PC-9 (cell line): ENCODE results near the gene ACACB. TPM values are rescaled to one million over a fixed set of nuclear protein-coding genes. Genes with fewer than 3 reads are reported as not detected.

ENCODE experiments used
- BruUV-seq: library from RNA; stranded (reverse); fragments of 400-500 nt; replicated peaks from 2 replicates; lab custom pipeline; 2021; lab: Mats Ljungman, UMichigan
- CTCF ChIA-PET: fragments of 300-600 bp; sonication (Branson Sonifier 250); formaldehyde crosslinking; loops from one replicate; lab custom pipeline; 2022; ENCODE audit warnings: antibody characterized with exemption; lab: Charles Lee
- POLR2A ChIA-PET: fragments of 300-600 bp; sonication (Branson Sonifier 250); formaldehyde crosslinking; loops from one replicate; lab custom pipeline; 2022; ENCODE audit warnings: antibody characterized with exemption; ENCODE audit not compliant: unreplicated experiment; lab: Charles Lee
- DNase-seq, 2 experiments: peaks; one replicate each; pipeline versions ENCODE4 v3.0.0 to v3.0.0-alpha.2; 2015 to 2022; ENCODE audit warnings: mixed read lengths in 1 of 2
- H2AFZ ChIP-seq: fragments of 200-600 bp; sonication (generic); 2 replicates; pipeline ENCODE4 v1.8.1; 2017; ENCODE audit warnings: antibody characterized with exemption
- H3F3A ChIP-seq: fragments of 200-600 bp; sonication (generic); 2 replicates; pipeline ENCODE4 v1.8.1; 2017; ENCODE audit warnings: antibody characterized with exemption, mild to moderate bottlenecking, low read depth; ENCODE audit not compliant: insufficient read depth
- H3K27ac ChIP-seq: fragments of 200-600 bp; sonication (generic); 2 replicates; pipeline ENCODE4 v1.6.1; 2016; ENCODE audit warnings: mixed run types
- H3K27me3 ChIP-seq: fragments of 200-600 bp; sonication (generic); 2 replicates; pipeline ENCODE4 v1.6.1; 2016; ENCODE audit warnings: low read depth, mixed run types; ENCODE audit not compliant: insufficient read depth
- H3K36me3 ChIP-seq: fragments of 200-600 bp; sonication (generic); 2 replicates; pipeline ENCODE4 v1.6.1; 2016; ENCODE audit warnings: low read depth, mixed run types
- H3K4me1 ChIP-seq: fragments of 200-600 bp; sonication (generic); replicated peaks from 2 replicates; pipeline ENCODE4 v1.6.1; 2016; ENCODE audit warnings: mixed run types; ENCODE audit not compliant: insufficient read depth
- H3K4me2 ChIP-seq: fragments of 200-600 bp; sonication (generic); 2 replicates; pipeline ENCODE4 v1.6.1; 2017; ENCODE audit warnings: mixed run types
- H3K4me3 ChIP-seq: fragments of 200-600 bp; sonication (generic); 2 replicates; pipeline ENCODE4 v1.6.1; 2016; ENCODE audit warnings: mixed run types
- H3K79me2 ChIP-seq: fragments of 200-600 bp; sonication (generic); 2 replicates; pipeline ENCODE4 v1.6.1; 2017; ENCODE audit warnings: low read depth, mixed run types
- H3K9me2 ChIP-seq: fragments of 200-600 bp; sonication (generic); 2 replicates; pipeline ENCODE4 v1.8.1; 2017; ENCODE audit warnings: mild to moderate bottlenecking; ENCODE audit not compliant: insufficient read depth
- H3K9me3 ChIP-seq: fragments of 200-600 bp; sonication (generic); 2 replicates; pipeline ENCODE4 v1.8.1; 2016; ENCODE audit warnings: low read depth; ENCODE audit not compliant: insufficient read depth
- H4K20me1 ChIP-seq: fragments of 200-600 bp; sonication (generic); 2 replicates; pipeline ENCODE4 v1.8.1; 2017; ENCODE audit not compliant: insufficient read depth
- CTCF ChIP-seq: fragments of 200-600 bp; sonication (generic); conservative IDR thresholded peaks from 2 replicates; pipeline ENCODE4 v1.6.1; 2017; ENCODE audit warnings: mixed run types, antibody characterized with exemption, mild to moderate bottlenecking, moderate library complexity
- EZH2 ChIP-seq: fragments of 200-600 bp; sonication (generic); IDR thresholded peaks from 2 replicates; pipeline ENCODE4 v1.8.0; 2017; ENCODE audit warnings: antibody characterized with exemption, low read depth
- intact Hi-C: fragments of 100-400 bp; cut with micrococcal nuclease; formaldehyde crosslinking; loops from one replicate; pipeline ENCODE4 v1.10.0; 2022; ENCODE audit not compliant: unreplicated experiment
- total RNA-seq: library from RNA; stranded (reverse); gene quantifications from 2 replicates; pipeline ENCODE4 v1.2.3, GENCODE V29; 2021

ACACB gene
- total RNA-seq, 1 experiment from 2014 or later = 13.8 TPM

- no peak for DNase-seq
- H4K20me1 ChIP-seq = no peaks in the 10 kb centered on the region
- H3K79me2 ChIP-seq = no peaks in the 10 kb centered on the region
- H3F3A ChIP-seq = no peaks in the 10 kb centered on the region
- ChIA-PET POLR2A (no interaction called here), CTCF (no interaction called here)
- intact Hi-C loops = no loop called here
- no TSS peak for BruUV-seq
- no peaks in the 10 kb centered on the region for H3K4me1 ChIP-seq
- TF ChIP-seq CTCF = no peak
- no peak for TF ChIP-seq EZH2
- no peaks in the 10 kb centered on the region for H3K36me3 ChIP-seq
- H2AFZ ChIP-seq = no peak overlapping the region
- no peak overlapping the region for H3K27ac ChIP-seq
- no peaks in the 10 kb centered on the region for H3K9me3 ChIP-seq
- no peak overlapping the region for H3K4me3 ChIP-seq
- no peaks in the 10 kb centered on the region for H3K9me2 ChIP-seq
- no peak overlapping the region for H3K4me2 ChIP-seq
- H3K27me3 ChIP-seq = peaks cover 29% of the 10 kb centered on the region; the same call in 1 of the 2 replicates
Measured at GRCh38 chr12:109286252-109286651, 169.9 kb downstream of the ACACB start.

- H2AFZ ChIP-seq = no peak overlapping the region
- no peaks in the 10 kb centered on the region for H3K9me3 ChIP-seq
- H3K79me2 ChIP-seq = no peaks in the 10 kb centered on the region
- no peak overlapping the region for H3K4me3 ChIP-seq
- no peaks in the 10 kb centered on the region for H3K9me2 ChIP-seq
- ChIA-PET CTCF (no interaction called here), POLR2A (no interaction called here)
- no peak overlapping the region for H3K27ac ChIP-seq
- H3K27me3 ChIP-seq = peaks cover 32% of the 10 kb centered on the region; the same call in 1 of the 2 replicates
- H3K4me1 ChIP-seq = no peaks in the 10 kb centered on the region
- DNase-seq = no peak
- no peak for TF ChIP-seq EZH2
- TF ChIP-seq CTCF = no peak
- H4K20me1 ChIP-seq = no peaks in the 10 kb centered on the region
- H3F3A ChIP-seq = no peaks in the 10 kb centered on the region
- intact Hi-C loops = no loop called here
- H3K4me2 ChIP-seq = no peak overlapping the region
- no TSS peak for BruUV-seq
- H3K36me3 ChIP-seq = no peaks in the 10 kb centered on the region
Measured at GRCh38 chr12:109286652-109287051, 170.3 kb downstream of the ACACB start.

- ChIA-PET CTCF (no interaction called here), POLR2A (no interaction called here)
- Histone ChIP-seq H3K27ac (no peak overlapping the region), H3K27me3 (peaks cover 33% of the 10 kb centered on the region), H3K79me2 (no peaks in the 10 kb centered on the region), H3K9me3 (no peaks in the 10 kb centered on the region), H4K20me1 (no peaks in the 10 kb centered on the region), H3K4me1 (no peaks in the 10 kb centered on the region), H3F3A (no peaks in the 10 kb centered on the region), H2AFZ (no peak overlapping the region), H3K4me3 (no peak overlapping the region), H3K36me3 (no peaks in the 10 kb centered on the region), H3K9me2 (no peaks in the 10 kb centered on the region), H3K4me2 (no peak overlapping the region)
- BruUV-seq = no TSS peak
- intact Hi-C loops = no loop called here
- TF ChIP-seq CTCF = no peak
- no peak for TF ChIP-seq EZH2
- DNase-seq = no peak
Measured at GRCh38 chr12:109287181-109287580, 170.8 kb downstream of the ACACB start.
